ENCODE data around the gene SF3B3.

Gene SF3B3

GRCh38 chr16:70523743-70524398, at the start of gene SF3B3:
Gene SF3B3, plus strand, starts transcription at chr16:70523816. Its CDS starts 2,841 bp downstream, at chr16:70526657.
- DNase-seq = peak; percentile 69 to 74

GRCh38 chr16:70474320-70475053, 49.1 kb upstream of the SF3B3 start:
- DNase-seq = no peak

- DNase-seq = no peak
Measured at GRCh38 chr16:70475054-70475871, 48.4 kb upstream of the SF3B3 start.

- peak; percentile 53 to 56 for DNase-seq
Measured at GRCh38 chr16:70476272-70477020, 47.2 kb upstream of the SF3B3 start.

- no peak for DNase-seq
Measured at GRCh38 chr16:70478169-70478568, 45.4 kb upstream of the SF3B3 start.

GRCh38 chr16:70478912-70479341, 44.7 kb upstream of the SF3B3 start:
- DNase-seq = no peak

- DNase-seq = no peak
Measured at GRCh38 chr16:70480127-70481105, 43.2 kb upstream of the SF3B3 start.

- no peak for DNase-seq
Measured at GRCh38 chr16:70481929-70482536, 41.6 kb upstream of the SF3B3 start.

- DNase-seq = no peak
Measured at GRCh38 chr16:70482624-70483023, 41.0 kb upstream of the SF3B3 start.

GRCh38 chr16:70483426-70483825, 40.2 kb upstream of the SF3B3 start:
- DNase-seq = no peak

GRCh38 chr16:70484867-70485266, 38.7 kb upstream of the SF3B3 start:
- DNase-seq = no peak

GRCh38 chr16:70490261-70490660, 33.4 kb upstream of the SF3B3 start:
- no peak for DNase-seq

GRCh38 chr16:70493802-70494201, 29.8 kb upstream of the SF3B3 start:
- DNase-seq = no peak

- no peak for DNase-seq
Measured at GRCh38 chr16:70494202-70494770, 29.3 kb upstream of the SF3B3 start.

GRCh38 chr16:70494777-70495176, 28.8 kb upstream of the SF3B3 start:
- no peak for DNase-seq

GRCh38 chr16:70495425-70496182, 28.0 kb upstream of the SF3B3 start:
- DNase-seq = no peak

GRCh38 chr16:70496513-70496912, 27.1 kb upstream of the SF3B3 start:
- DNase-seq = no peak

- DNase-seq = no peak
Measured at GRCh38 chr16:70508752-70509151, 14.9 kb upstream of the SF3B3 start.

GRCh38 chr16:70510216-70510615, 13.4 kb upstream of the SF3B3 start:
- no peak for DNase-seq

GRCh38 chr16:70511833-70512232, 11.8 kb upstream of the SF3B3 start:
- DNase-seq = no peak
